Esophagus muscularis mucosa (tissue), 4 donors: ENCODE data around the gene SEC14L2.

ENCODE experiments used
- EP300 ChIP-seq: sonication (generic); formaldehyde crosslinking; IDR thresholded peaks from one replicate; pipeline ENCODE4 v1.6.1; 2017; ENCODE audit warnings: antibody characterized with exemption
- POLR2A ChIP-seq: fragments of 450-650 bp; IDR thresholded peaks from one replicate; pipeline ENCODE4 v1.6.1; 2017; ENCODE audit warnings: antibody characterized with exemption, moderate library complexity, mild to moderate bottlenecking, low read depth
- TF ChIP-seq, protein P1 (sequence below), 3 experiments: fragments of 200-600 bp in 2 of 3; fragments of 450-650 bp in 1 of 3; sonication (generic) in 2 of 3; IDR thresholded peaks; one replicate each; pipeline ENCODE4 v1.5.1; 2017 to 2019; ENCODE audit warnings: antibody characterized with exemption in 3 of 3, mild to moderate bottlenecking in 2 of 3, moderate library complexity in 1 of 3

GRCh38 chr22:30380011-30380410 is 16.8 kb upstream of the SEC14L2 start:
- TF ChIP-seq EP300 (no peak), POLR2A (no peak)
- TF ChIP-seq, protein P1, sequence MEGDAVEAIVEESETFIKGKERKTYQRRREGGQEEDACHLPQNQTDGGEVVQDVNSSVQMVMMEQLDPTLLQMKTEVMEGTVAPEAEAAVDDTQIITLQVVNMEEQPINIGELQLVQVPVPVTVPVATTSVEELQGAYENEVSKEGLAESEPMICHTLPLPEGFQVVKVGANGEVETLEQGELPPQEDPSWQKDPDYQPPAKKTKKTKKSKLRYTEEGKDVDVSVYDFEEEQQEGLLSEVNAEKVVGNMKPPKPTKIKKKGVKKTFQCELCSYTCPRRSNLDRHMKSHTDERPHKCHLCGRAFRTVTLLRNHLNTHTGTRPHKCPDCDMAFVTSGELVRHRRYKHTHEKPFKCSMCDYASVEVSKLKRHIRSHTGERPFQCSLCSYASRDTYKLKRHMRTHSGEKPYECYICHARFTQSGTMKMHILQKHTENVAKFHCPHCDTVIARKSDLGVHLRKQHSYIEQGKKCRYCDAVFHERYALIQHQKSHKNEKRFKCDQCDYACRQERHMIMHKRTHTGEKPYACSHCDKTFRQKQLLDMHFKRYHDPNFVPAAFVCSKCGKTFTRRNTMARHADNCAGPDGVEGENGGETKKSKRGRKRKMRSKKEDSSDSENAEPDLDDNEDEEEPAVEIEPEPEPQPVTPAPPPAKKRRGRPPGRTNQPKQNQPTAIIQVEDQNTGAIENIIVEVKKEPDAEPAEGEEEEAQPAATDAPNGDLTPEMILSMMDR (IDR thresholded peaks at IDR 0.05): no peak
